Measurements from ENCODE around the gene CNTN1.

Gene CNTN1

DNA sequence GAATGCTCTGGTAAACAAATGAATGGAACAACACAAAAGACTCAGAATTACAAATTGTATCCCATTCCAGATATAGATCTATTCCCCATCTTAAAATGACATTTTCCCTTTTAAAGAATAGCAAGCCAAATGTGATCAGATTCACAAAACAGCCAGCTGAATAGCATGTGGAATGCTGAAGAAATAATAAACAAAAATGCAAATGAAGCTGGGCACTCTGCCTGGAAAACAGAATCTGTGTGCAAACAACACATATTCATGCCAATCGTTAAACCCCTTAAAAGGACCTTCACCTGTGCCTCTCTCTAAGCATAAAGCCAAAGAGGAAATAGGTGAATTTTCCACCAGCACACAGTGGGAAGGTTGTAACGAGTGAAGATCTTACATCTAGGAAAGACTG is 428.0 kb downstream of the CNTN1 start:
- DNase-seq (ENCODE audit: low read depth) = no peak

DNA sequence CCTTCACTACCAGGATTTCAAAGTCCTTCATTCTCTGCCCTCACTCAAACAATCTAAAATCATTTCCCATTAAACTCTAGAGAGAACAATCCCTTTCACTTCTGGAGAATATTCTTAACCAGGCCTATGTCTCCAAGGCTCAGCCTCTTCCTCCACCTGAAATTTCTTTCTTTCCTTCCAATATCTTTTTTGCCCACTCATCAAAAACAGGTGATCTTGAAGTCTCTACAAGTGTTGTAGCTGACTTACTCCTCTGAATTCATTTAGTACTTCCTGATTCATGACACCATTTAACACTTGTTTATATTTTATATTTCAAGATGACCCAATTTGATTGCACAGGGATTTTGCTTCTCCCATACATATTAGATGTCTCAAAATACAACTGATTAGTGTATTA is 429.1 kb downstream of the CNTN1 start:
- no peak for DNase-seq (ENCODE audit: low read depth)
